IMR-90 (cell line): ENCODE results near the gene MEGF6. TPM values are rescaled to one million over a fixed set of nuclear protein-coding genes. Genes with fewer than 3 reads are reported as not detected.

Experiments used
- ATAC-seq: fragments of 200-7000 bp; cut with Tn5 transposase; 2 replicates; pipeline ENCODE4 v1.9.1; 2020; ENCODE audit warnings: low read depth, mild to moderate bottlenecking, moderate library complexity
- BruUV-seq: library from RNA; stranded (reverse); fragments of 400-500 nt; replicated peaks from 2 replicates; lab custom pipeline; 2021; lab: Mats Ljungman, UMichigan
- CTCF ChIA-PET: fragments of 300-600 bp; formaldehyde crosslinking; extraction: SDS; loops from one replicate; lab custom pipeline; 2021; ENCODE audit warnings: antibody characterized with exemption; lab: Yijun Ruan, JAX
- POLR2A ChIA-PET: fragments of 300-600 bp; sonication (Branson Sonifier 250); formaldehyde crosslinking; loops from one replicate; lab custom pipeline; 2022; ENCODE audit warnings: antibody characterized with exemption; ENCODE audit not compliant: unreplicated experiment; lab: Charles Lee
- DNase-seq: peaks from one replicate; pipeline ENCODE4 v3.0.0; 2013
- H2AFZ ChIP-seq: replicated peaks from 2 replicates; pipeline ENCODE3; 2013; ENCODE audit warnings: low read length, mild to moderate bottlenecking; ENCODE audit not compliant: poor library complexity
- H2AK5ac ChIP-seq: 2 replicates; pipeline ENCODE4 v1.6.1; 2013; ENCODE audit warnings: low read depth, low read length, inconsistent platforms
- H2AK9ac ChIP-seq: replicated peaks from 2 replicates; pipeline ENCODE3; 2013; ENCODE audit warnings: mild to moderate bottlenecking, low read depth, low read length, moderate library complexity; ENCODE audit not compliant: poor library complexity
- H2BK120ac ChIP-seq: 2 replicates; pipeline ENCODE4 v1.6.1; 2013; ENCODE audit warnings: low read depth, low read length, inconsistent platforms
- H2BK15ac ChIP-seq: 3 replicates; pipeline ENCODE4 v1.6.1; 2013; ENCODE audit warnings: low read depth, low read length, inconsistent platforms
- H2BK20ac ChIP-seq: 2 replicates; pipeline ENCODE4 v1.6.1; 2013; ENCODE audit warnings: low read depth, mild to moderate bottlenecking, inconsistent platforms, low read length, moderate library complexity
- H2BK5ac ChIP-seq: 2 replicates; pipeline ENCODE4 v1.6.1; 2013; ENCODE audit warnings: mild to moderate bottlenecking, low read depth, low read length, inconsistent platforms; ENCODE audit not compliant: poor library complexity, severe bottlenecking
- H3K14ac ChIP-seq: replicated peaks from 2 replicates; pipeline ENCODE4 v1.6.1; 2013; ENCODE audit warnings: low read depth, low read length, inconsistent platforms
- H3K18ac ChIP-seq: 2 replicates; pipeline ENCODE4 v1.6.1; 2013; ENCODE audit warnings: low read depth, low read length, control low read depth
- H3K23ac ChIP-seq: 2 replicates; pipeline ENCODE4 v1.6.1; 2013; ENCODE audit warnings: low read depth, low read length, inconsistent platforms
- H3K27ac ChIP-seq: 2 replicates; pipeline ENCODE4 v1.5.1; 2013; ENCODE audit warnings: mild to moderate bottlenecking, control low read depth, low read length; ENCODE audit not compliant: insufficient read depth
- H3K27me3 ChIP-seq: 2 replicates; pipeline ENCODE4 v1.6.1; 2013; ENCODE audit warnings: low read length; ENCODE audit not compliant: control insufficient read depth, insufficient read depth
- H3K36me3 ChIP-seq: 2 replicates; pipeline ENCODE4 v1.6.1; 2013; ENCODE audit warnings: low read length, mixed read lengths; ENCODE audit not compliant: control insufficient read depth, insufficient read depth
- H3K4ac ChIP-seq: 2 replicates; pipeline ENCODE4 v1.6.1; 2013; ENCODE audit warnings: low read depth, low read length, inconsistent platforms
- H3K4me1 ChIP-seq: 2 replicates; pipeline ENCODE4 v1.6.1; 2013; ENCODE audit warnings: low read length, mixed read lengths; ENCODE audit not compliant: control insufficient read depth, insufficient read depth
- H3K4me2 ChIP-seq: 2 replicates; pipeline ENCODE4 v1.6.1; 2013; ENCODE audit warnings: low read depth, mild to moderate bottlenecking, control low read depth, low read length, moderate library complexity
- H3K4me3 ChIP-seq: 2 replicates; pipeline ENCODE4 v1.5.1; 2013; ENCODE audit warnings: low read depth, mild to moderate bottlenecking, control low read depth, low read length, moderate library complexity; ENCODE audit not compliant: insufficient read depth
- H3K56ac ChIP-seq: 2 replicates; pipeline ENCODE4 v1.6.1; 2013; ENCODE audit warnings: low read length, inconsistent platforms; ENCODE audit not compliant: insufficient read depth; ENCODE audit errors: extremely low read depth
- H3K79me1 ChIP-seq, 2 experiments: 2 replicates each; pipeline ENCODE4 v1.6.1; 2013; ENCODE audit warnings: low read length in 2 of 2, inconsistent platforms in 1 of 2, low read depth in 1 of 2
- H3K9ac ChIP-seq: 2 replicates; pipeline ENCODE4 v1.6.1; 2013; ENCODE audit warnings: low read depth, low read length, control low read depth
- H3K9me1 ChIP-seq: 2 replicates; pipeline ENCODE4 v1.6.1; 2013; ENCODE audit warnings: low read length, inconsistent platforms; ENCODE audit not compliant: insufficient read depth
- H3K9me3 ChIP-seq: 2 replicates; pipeline ENCODE4 v1.6.1; 2013; ENCODE audit warnings: low read length; ENCODE audit not compliant: control insufficient read depth, insufficient read depth
- H4K20me1 ChIP-seq: 2 replicates; pipeline ENCODE4 v1.6.1; 2013; ENCODE audit warnings: low read length, inconsistent platforms; ENCODE audit not compliant: insufficient read depth
- H4K5ac ChIP-seq: 2 replicates; pipeline ENCODE4 v1.6.1; 2013; ENCODE audit warnings: mild to moderate bottlenecking, low read depth, low read length, control low read depth
- H4K8ac ChIP-seq, 2 experiments: 2 replicates each; pipeline ENCODE4 v1.6.1; 2013; ENCODE audit warnings: low read depth in 2 of 2, low read length in 2 of 2, control low read depth in 1 of 2, inconsistent platforms in 1 of 2
- H4K91ac ChIP-seq: 2 replicates; pipeline ENCODE4 v1.6.1; 2013; ENCODE audit warnings: low read depth, low read length, inconsistent platforms; ENCODE audit not compliant: insufficient read depth
- ELK1 ChIP-seq: fragments of 150-350 bp; IDR thresholded peaks from 2 replicates; pipeline ENCODE4 v1.6.1; 2016; ENCODE audit warnings: low read depth, mild to moderate bottlenecking, low read length, moderate library complexity, borderline replicate concordance
- FOS ChIP-seq: fragments of 150-350 bp; IDR thresholded peaks from 2 replicates; pipeline ENCODE4 v1.6.1; 2016; ENCODE audit warnings: low read depth, low read length
- MAFK ChIP-seq: IDR thresholded peaks from 2 replicates; pipeline ENCODE4 v1.6.1; 2012; ENCODE audit warnings: low read depth, low read length, improper control_type of control experiment
- MAZ ChIP-seq: IDR thresholded peaks from 2 replicates; pipeline ENCODE4 v1.6.1; 2012; ENCODE audit warnings: low read depth, mild to moderate bottlenecking, low read length, improper control_type of control experiment, moderate library complexity, borderline replicate concordance
- NFE2L2 ChIP-seq: fragments of 150-350 bp; IDR thresholded peaks from 2 replicates; pipeline ENCODE4 v1.6.1; 2016; ENCODE audit warnings: low read depth, mild to moderate bottlenecking, low read length
- POLR2A ChIP-seq: IDR thresholded peaks from 2 replicates; pipeline ENCODE4 v1.6.1; 2012; ENCODE audit warnings: mild to moderate bottlenecking, low read depth, low read length
- RFX5 ChIP-seq: IDR thresholded peaks from 2 replicates; pipeline ENCODE4 v1.8.0; 2012; ENCODE audit warnings: low read depth, mild to moderate bottlenecking, low read length, moderate library complexity
- SMC3 ChIP-seq: fragments of 150-350 bp; IDR thresholded peaks from 2 replicates; pipeline ENCODE4 v1.6.1; 2016; ENCODE audit warnings: low read depth, mild to moderate bottlenecking, antibody characterized with exemption, low read length, moderate library complexity
- USF2 ChIP-seq: fragments of 150-350 bp; IDR thresholded peaks from 2 replicates; pipeline ENCODE4 v1.6.1; 2017; ENCODE audit warnings: mild to moderate bottlenecking, antibody characterized with exemption, low read length, low read depth
- WGBS, 2 experiments: methylation state at CpG; one replicate each; pipeline versions ENCODE4 v1.1.5 to v1.1.7; 2013; ENCODE audit warnings: missing lambda C conversion rate in 2 of 2; ENCODE audit not compliant: insufficient read length in 1 of 2; ENCODE audit errors: extremely low coverage in 2 of 2; 5-methylcytosine and 5-hydroxymethylcytosine counted together
- dilution Hi-C: fragments of 300-500 bp; cut with HindIII; formaldehyde crosslinking; loops from one replicate; pipeline ENCODE4 v1.14.3; 2018; ENCODE audit warnings: low sequenced_read_pairs; ENCODE audit not compliant: unreplicated experiment
- in situ Hi-C: fragments of 300-500 bp; cut with MboI; formaldehyde crosslinking; loops from 3 replicates; pipeline ENCODE4 v1.14.3; 2019; ENCODE audit warnings: low sequenced_read_pairs, inconsistent platforms, mixed read lengths
- intact Hi-C: fragments of 100-400 bp; cut with micrococcal nuclease; formaldehyde crosslinking; loops from 2 replicates; pipeline ENCODE4 v1.10.0; 2022
- polyA plus RNA-seq, 3 experiments: library from polyadenylated mRNA; depleted of rRNA; stranded (reverse); fragments of >200 nt; gene quantifications; 2 replicates each; pipeline ENCODE4 v1.2.3, GENCODE V29; 2012; ENCODE audit warnings: low replicate concordance in 1 of 3
- total RNA-seq: library from RNA; depleted of rRNA; stranded (reverse); fragments of >200 nt; gene quantifications from 2 replicates; pipeline ENCODE4 v1.2.3, GENCODE V29; 2012

MEGF6 gene
- total and polyA plus RNA-seq, 2 of the 4 experiments (the other 2 are of a cell fraction) = 0.72 to 4.1 TPM

GRCh38 chr1:3551290-3551678 lies 60.0 kb downstream of the MEGF6 start:
- no peak overlapping the region for H4K8ac ChIP-seq
- no CpG with 5 or more reads among the region's 5 CpGs for WGBS, 2 experiments
- no peaks in the 10 kb centered on the region for H3K79me1 ChIP-seq
- BruUV-seq = no TSS peak
- in situ Hi-C loops = loop anchor here (5.0 kb wide), 1 partner anchor 49 kb away; no protein-coding TSS in a partner anchor
- H3K27me3 ChIP-seq = peaks cover 1% of the 10 kb centered on the region; the same call in 1 of the 2 replicates
- peak overlapping the region; percentile 42 for H2AK9ac ChIP-seq
- CTCF ChIA-PET = interaction anchor here (1.1 kb wide), 1 partner anchor 68 kb away, joined by 3 read pairs; no protein-coding TSS in a partner anchor
- H2AFZ ChIP-seq = no peak overlapping the region
- no peak overlapping the region for H2BK5ac ChIP-seq
- H3K9me3 ChIP-seq = no peaks in the 10 kb centered on the region
- intact Hi-C loops = no loop called here
- no peak overlapping the region for H3K56ac ChIP-seq
- H2AK5ac ChIP-seq = no peak overlapping the region
- no peak overlapping the region for H4K5ac ChIP-seq
- H2BK120ac ChIP-seq = no peak overlapping the region
- ATAC-seq (no peak), DNase-seq (no peak)
- H3K9me1 ChIP-seq = no peaks in the 10 kb centered on the region
- H3K23ac ChIP-seq = no peak overlapping the region
- no peak for TF ChIP-seq MAZ
- no peak for TF ChIP-seq RFX5
- no peak for TF ChIP-seq MAFK
- no peak for TF ChIP-seq POLR2A
- TF ChIP-seq FOS = no peak
- TF ChIP-seq NFE2L2 = no peak
- TF ChIP-seq SMC3 = no peak
- no peak for TF ChIP-seq USF2
- TF ChIP-seq ELK1 = no peak
- no peak overlapping the region for H3K14ac ChIP-seq
- H4K20me1 ChIP-seq = no peaks in the 10 kb centered on the region
- POLR2A ChIA-PET = no interaction called here
- no peak overlapping the region for H2BK15ac ChIP-seq
- no peak overlapping the region for H3K4me2 ChIP-seq
- no peak overlapping the region for H3K27ac ChIP-seq
- H4K91ac ChIP-seq = no peak overlapping the region
- no peak overlapping the region for H3K9ac ChIP-seq
- H3K18ac ChIP-seq = no peak overlapping the region
- H3K36me3 ChIP-seq = no peaks in the 10 kb centered on the region
- peaks cover 18% of the 10 kb centered on the region for H3K4me1 ChIP-seq
- dilution Hi-C loops = no loop called here
- H2BK20ac ChIP-seq = no peak overlapping the region
- no peak overlapping the region for H3K4ac ChIP-seq
- H3K4me3 ChIP-seq = no peak overlapping the region
